ENCODE results near the gene TCERG1L.

TCERG1L gene

DNA sequence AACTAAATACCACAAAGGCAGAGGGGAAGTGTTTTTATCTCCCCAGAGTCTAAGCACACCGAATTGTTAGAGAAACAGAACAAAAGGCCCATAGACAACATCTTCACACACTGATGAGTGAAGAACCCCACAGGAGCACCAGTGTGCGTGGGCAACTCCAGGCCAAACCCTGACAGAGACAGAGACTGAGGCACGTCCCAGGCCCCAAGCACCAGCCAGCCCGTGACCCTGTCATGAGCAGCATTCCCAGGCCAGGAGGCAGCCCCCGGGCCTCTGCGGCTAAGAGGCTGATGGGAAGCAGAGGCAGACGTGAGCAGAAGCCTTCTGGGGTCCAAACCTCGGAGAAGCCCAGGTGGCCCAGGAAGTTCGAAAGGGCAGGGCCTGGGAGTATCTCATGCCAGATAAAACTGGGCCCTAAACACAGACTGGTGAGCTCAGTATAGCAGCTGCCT lies 184.4 kb downstream of the TCERG1L start:
- TF ChIP-seq, protein P1, sequence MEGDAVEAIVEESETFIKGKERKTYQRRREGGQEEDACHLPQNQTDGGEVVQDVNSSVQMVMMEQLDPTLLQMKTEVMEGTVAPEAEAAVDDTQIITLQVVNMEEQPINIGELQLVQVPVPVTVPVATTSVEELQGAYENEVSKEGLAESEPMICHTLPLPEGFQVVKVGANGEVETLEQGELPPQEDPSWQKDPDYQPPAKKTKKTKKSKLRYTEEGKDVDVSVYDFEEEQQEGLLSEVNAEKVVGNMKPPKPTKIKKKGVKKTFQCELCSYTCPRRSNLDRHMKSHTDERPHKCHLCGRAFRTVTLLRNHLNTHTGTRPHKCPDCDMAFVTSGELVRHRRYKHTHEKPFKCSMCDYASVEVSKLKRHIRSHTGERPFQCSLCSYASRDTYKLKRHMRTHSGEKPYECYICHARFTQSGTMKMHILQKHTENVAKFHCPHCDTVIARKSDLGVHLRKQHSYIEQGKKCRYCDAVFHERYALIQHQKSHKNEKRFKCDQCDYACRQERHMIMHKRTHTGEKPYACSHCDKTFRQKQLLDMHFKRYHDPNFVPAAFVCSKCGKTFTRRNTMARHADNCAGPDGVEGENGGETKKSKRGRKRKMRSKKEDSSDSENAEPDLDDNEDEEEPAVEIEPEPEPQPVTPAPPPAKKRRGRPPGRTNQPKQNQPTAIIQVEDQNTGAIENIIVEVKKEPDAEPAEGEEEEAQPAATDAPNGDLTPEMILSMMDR (IDR thresholded peaks at IDR 0.05), result no peak

DNA sequence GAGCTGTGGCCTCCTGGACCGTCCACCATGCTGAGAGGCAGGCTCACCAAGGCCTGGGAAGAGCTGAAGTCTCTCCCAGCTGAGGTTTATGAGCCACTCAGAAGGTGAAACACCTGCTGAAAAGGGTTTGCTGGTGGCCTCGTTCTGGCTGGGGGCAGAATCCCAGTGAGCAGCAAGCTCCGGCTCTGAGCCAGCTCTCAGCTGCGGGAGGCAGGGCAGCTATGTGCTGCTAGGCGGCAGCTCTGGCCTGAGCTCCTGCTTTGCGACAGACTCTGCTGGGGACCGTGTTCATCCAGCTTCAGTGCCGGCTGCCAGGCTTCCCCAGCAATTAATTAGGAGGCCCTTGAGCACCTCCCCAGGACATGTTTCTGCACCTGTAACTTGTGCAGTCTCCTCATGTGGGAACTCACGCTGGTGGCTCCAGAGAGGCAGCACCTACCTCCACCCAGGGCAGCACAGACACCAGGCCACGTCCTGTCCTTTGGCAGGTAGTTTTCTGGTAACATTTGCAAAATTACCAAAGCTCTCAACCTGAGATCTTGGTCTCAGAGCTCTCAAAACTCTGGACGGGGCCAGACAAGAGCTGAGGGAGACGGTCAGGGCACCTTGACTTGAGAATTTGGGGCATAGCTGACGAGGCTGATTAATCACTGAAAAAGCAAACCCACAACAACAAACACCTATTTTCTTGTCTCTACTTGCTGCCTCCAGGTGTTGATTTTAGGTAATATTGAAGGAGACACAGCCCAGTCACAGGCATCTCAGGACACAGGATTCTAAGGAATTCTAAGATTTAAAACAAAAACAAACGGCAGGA lies 185.0 kb downstream of the TCERG1L start:
- TF ChIP-seq, protein P1 (IDR thresholded peaks at IDR 0.05), result no peak

DNA sequence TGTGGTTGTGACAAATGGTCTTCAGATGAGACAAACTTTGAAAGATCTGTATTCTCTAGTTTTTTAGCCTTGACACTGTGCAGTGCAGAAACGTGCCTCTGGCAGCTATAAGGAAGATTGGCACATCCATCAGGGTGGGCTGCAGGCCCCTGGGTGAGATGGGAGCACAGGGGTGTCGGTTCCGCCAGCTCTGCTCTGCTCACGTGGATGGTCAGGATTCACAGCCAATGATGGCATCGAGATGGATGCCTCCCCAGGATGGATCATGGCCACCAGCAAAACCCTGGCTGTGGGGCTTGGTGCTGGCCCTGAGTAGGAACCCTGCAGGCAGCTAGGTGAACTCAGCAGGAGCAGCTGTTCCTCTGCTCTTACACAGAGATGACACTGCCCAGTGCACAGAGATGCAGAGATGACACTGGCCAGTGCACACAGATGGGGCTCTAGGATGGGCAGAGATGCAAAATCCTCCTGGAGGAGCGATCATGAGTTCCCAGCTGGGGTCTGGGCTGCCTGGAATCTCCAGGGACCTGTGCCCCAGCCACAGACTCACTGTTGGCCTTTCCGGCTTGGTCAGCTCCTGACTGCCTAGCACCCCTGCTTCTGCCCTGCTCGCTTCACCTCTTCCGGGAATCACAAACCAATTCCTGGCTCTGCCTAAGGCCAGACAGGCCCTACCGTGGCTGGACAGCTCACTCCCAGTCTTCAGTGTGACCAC lies 185.9 kb downstream of the TCERG1L start:
- TF ChIP-seq, protein P1 (IDR thresholded peaks at IDR 0.05), result no peak

DNA sequence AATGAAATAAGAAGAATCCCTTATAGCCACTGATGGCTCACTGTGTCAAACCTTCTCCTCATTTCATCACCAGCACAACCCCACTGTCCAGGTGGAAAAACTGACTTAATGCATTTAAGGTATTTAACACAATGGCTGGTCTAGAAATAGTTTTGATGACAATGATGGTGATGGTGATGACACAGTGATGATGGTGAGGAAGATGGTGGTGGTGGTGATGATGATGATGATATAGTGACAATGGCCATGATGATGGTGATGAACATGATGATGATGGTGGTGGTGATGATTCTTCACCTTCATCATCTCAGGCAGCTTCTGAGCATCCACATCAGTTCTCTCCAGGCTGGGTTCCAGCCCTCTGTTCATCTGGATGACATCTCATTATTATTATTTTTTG lies 186.6 kb downstream of the TCERG1L start:
- TF ChIP-seq, protein P1 (IDR thresholded peaks at IDR 0.05), result no peak

DNA sequence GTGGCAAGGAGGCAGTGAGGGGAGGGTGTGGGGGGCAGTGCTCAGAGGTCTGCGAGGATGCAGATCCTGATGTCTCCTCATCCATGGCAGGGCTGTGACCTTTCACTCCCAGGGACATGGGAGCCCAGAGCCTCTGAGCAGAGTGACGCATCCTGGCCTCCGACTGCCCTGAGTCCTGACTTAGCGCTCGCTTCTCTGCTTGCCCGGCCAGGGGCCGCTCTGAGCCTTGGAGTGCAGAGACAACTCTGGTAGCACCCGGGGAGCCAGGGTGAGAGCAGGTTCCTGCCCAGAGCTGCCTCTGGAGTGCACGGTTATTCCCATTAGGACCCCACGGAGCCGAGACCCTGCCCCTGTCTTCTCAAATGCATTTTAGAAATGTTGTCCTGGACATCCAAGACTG lies 188.0 kb downstream of the TCERG1L start:
- TF ChIP-seq, protein P1 (IDR thresholded peaks at IDR 0.05), result no peak

DNA sequence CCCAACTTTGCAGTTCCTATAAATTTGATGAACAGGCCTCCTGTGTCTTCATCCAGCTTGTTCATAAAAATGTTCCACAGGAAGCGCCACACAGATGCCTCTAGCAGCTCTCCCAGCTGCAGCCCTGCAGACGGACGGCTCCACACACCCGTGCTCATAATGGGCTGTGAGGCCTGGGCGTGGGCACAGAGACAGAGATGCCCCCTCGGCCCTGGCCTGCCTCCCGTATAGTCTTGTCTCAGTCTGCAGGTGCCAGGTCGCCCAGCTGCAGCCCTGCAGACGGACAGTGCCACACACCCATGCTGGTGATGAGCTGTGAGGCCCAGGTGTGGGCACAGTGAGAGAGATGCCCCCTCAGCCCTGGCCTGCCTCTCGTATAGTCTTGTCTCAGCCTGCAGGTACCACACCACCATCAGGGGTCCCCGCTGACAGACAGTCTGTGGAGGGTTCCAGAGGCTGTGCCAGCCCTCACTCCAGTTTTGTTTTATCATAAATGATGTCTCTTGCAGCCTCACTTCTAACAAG lies 189.9 kb downstream of the TCERG1L start:
- TF ChIP-seq, protein P1 (IDR thresholded peaks at IDR 0.05), result no peak

DNA sequence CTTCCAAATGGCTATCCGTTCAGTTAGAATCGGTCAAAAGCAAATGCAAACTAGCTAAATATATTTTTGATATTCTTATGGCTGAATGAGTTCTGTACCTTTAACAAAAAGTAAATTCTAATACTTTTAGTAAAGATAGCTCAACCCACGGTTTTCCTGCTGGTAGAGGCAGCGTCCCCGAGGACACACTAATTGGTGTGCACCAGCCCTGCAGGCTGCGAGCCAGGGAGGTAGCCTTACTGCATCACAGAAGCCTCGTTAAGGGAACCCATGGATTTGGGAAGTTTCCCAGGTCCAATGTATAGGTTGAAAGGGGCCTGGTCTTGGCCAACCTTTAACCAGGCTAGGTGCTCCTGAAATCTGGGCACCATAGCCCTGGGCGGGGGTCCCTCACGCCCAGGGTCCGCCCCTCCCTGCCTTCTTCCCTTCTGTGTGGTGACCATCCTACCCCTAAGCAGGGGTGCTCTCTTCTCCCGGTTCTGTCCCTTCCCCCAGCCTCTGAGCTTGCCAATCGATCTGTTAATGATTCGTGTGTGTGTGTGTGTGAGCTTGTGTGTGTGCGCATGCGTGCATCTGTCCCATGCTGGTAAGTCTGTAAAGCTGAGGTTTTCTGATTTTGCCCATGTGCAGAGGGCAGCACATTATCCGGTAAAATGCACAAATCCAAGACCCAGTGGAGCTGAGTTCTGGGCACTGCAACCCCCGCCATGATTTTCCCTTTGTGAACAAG lies 191.7 kb downstream of the TCERG1L start:
- TF ChIP-seq, protein P1 (IDR thresholded peaks at IDR 0.05), result no peak

Measured in LNCAP (cell line).